Activated CD4-positive, alpha-beta T cell treated with anti-CD3 and anti-CD28 coated beads, Interleukin-2, Interleukin-4, amounts not matched to agents 100 ng/mL and 50 ng/mL, durations not matched to agents 16 hours and 8 hours (primary cell): ENCODE data around the gene GHDC.
"Not testable (repeated sequence)": the region's sequence is repeated elsewhere in the genome, so short reads cannot be mapped to it uniquely, and the experiment has no call there.

Source experiments
- DNase-seq: peaks from one replicate; pipeline ENCODE4 v3.0.0-alpha.2; 2020; ENCODE audit warnings: low spot score

Gene GHDC

GRCh38 chr17:42153919-42154742, 40.2 kb downstream of the GHDC start:
- no peak for DNase-seq

- no peak for DNase-seq
These were observed 47.2 kb downstream of the GHDC start for GRCh38 chr17:42146911-42147607.

- not testable (repeated sequence) for DNase-seq
These were observed 51.2 kb downstream of the GHDC start for GRCh38 chr17:42143138-42143537.

DNA sequence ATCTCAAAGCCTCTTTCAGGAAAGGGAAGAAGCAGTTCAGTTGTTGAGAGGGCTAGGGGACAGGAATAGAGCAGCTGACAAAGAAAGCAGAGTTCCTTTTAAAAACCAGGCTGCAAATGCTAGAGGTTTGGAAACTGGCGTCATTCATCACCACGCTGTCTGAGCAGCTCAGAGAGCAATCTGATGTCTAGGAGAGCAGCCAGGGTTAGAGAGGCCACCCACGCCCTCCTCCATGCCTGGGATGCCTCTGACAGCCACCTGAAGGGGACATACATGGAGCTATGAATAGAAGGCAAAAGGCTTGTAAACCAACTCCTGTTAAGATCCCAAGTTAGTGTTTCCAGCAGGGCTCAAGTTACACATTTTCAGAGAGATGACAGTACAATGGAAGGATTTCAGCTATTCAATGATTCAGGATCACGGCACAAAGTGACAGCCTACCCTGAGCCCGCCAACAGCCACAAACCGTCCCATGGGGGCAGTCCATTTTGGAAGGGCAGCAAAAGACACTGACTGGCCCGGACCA, 51.9 kb downstream of the GHDC start:
- no peak for DNase-seq

GRCh38 chr17:42141382-42141781, 52.9 kb downstream of the GHDC start:
- DNase-seq = no peak

- DNase-seq = not testable (repeated sequence)
These were observed 53.6 kb downstream of the GHDC start for GRCh38 chr17:42140690-42141089.
